CD4-positive, alpha-beta T cell (primary cell): Measurements from ENCODE around the gene CYP2A7. TPM values are rescaled to one million over a fixed set of nuclear protein-coding genes. Genes with fewer than 3 reads are reported as not detected.
"Not testable (repeated sequence)": the region's sequence is repeated elsewhere in the genome, so short reads cannot be mapped to it uniquely, and the experiment has no call there.

Experiments used
- ATAC-seq: fragments of 200-7000 bp; cut with Tn5 transposase; one replicate; pipeline ENCODE4 v1.10.0; 2022; ENCODE audit warnings: mild to moderate bottlenecking; ENCODE audit not compliant: poor library complexity
- CTCF ChIA-PET: fragments of 350-600 bp; sonication (Branson Sonifier 250); formaldehyde crosslinking; loops from one replicate; lab custom pipeline; 2021; ENCODE audit warnings: antibody characterized with exemption, inconsistent platforms; lab: Charles Lee
- POLR2A ChIA-PET: fragments of 350-600 bp; sonication (Branson Sonifier 250); formaldehyde crosslinking; loops from one replicate; lab custom pipeline; 2021; ENCODE audit warnings: antibody characterized with exemption, inconsistent platforms; lab: Charles Lee
- DNase-seq, 14 experiments: peaks; one replicate each; pipeline ENCODE4 v3.0.0-alpha.2; 2013 to 2020; ENCODE audit warnings: mixed read lengths in 2 of 14
- H3K27ac ChIP-seq, 2 donors: one replicate each; pipeline versions ENCODE4 v1.5.1 to v1.7.0; 2013; ENCODE audit warnings: low read length in 2 of 2, low read depth in 1 of 2, mild to moderate bottlenecking in 1 of 2
- H3K27me3 ChIP-seq, 2 experiments: 1 replicate in 1 of 2; 2 replicates in 1 of 2; pipeline versions ENCODE4 v1.6.1 to v1.7.0; 2013; ENCODE audit warnings: low read length in 2 of 2, control low read depth in 1 of 2, mild to moderate bottlenecking in 1 of 2, moderate library complexity in 1 of 2; ENCODE audit not compliant: insufficient read depth in 2 of 2, control insufficient read depth in 1 of 2
- H3K36me3 ChIP-seq: one replicate; pipeline ENCODE4 v1.6.1; 2013; ENCODE audit warnings: low read length, control low read depth; ENCODE audit not compliant: insufficient read depth
- H3K4me1 ChIP-seq: one replicate; pipeline ENCODE4 v1.6.1; 2013; ENCODE audit warnings: low read length, control low read depth; ENCODE audit not compliant: insufficient read depth
- H3K4me3 ChIP-seq: one replicate; pipeline ENCODE4 v1.5.1; 2013; ENCODE audit warnings: mild to moderate bottlenecking, low read length, moderate library complexity
- H3K9me3 ChIP-seq, 2 experiments: 1 replicate in 1 of 2; 2 replicates in 1 of 2; pipeline versions ENCODE4 v1.6.1 to v1.7.0; 2013; ENCODE audit warnings: low read length in 2 of 2, mild to moderate bottlenecking in 2 of 2, control low read depth in 1 of 2, moderate library complexity in 1 of 2; ENCODE audit not compliant: control insufficient read depth in 1 of 2, insufficient read depth in 1 of 2
- H3K27ac Mint-ChIP-seq: one replicate; pipeline ENCODE4 v1.8.0; 2020; ENCODE audit warnings: mixed read lengths
- H3K27me3 Mint-ChIP-seq: one replicate; pipeline ENCODE4 v1.8.0; 2021; ENCODE audit warnings: mixed read lengths
- H3K36me3 Mint-ChIP-seq: one replicate; pipeline ENCODE4 v1.8.0; 2021; ENCODE audit warnings: low read depth, mixed read lengths
- H3K4me1 Mint-ChIP-seq: one replicate; pipeline ENCODE4 v1.8.0; 2021; ENCODE audit warnings: low read depth, mixed read lengths
- H3K4me3 Mint-ChIP-seq: one replicate; pipeline ENCODE4 v1.8.0; 2020; ENCODE audit warnings: mild to moderate bottlenecking, mixed read lengths
- H3K9me3 Mint-ChIP-seq: one replicate; pipeline ENCODE4 v1.8.0; 2020; ENCODE audit warnings: mixed read lengths
- intact Hi-C, 2 experiments: fragments of 100-400 bp; cut with DNase I in 1 of 2; cut with micrococcal nuclease in 1 of 2; formaldehyde crosslinking; loops; one replicate each; pipeline versions ENCODE4 v1.15.1 to v1.9.0; 2023 to 2025; cut with DNase I, micrococcal nuclease
- total RNA-seq, 174 experiments: library from RNA in 2 of 174; stranded (reverse) in 2 of 174; gene quantifications; one replicate each; pipeline ENCODE4 v1.2.3 and lab custom pipeline; 2021 to 2026
- TF ChIP-seq, protein P1 (sequence below): fragments of 200-600 bp; IDR thresholded peaks from one replicate; pipeline ENCODE4 v1.8.0; 2022; ENCODE audit warnings: antibody characterized with exemption, mild to moderate bottlenecking

CYP2A7 gene
- total RNA-seq, 2 experiments from 2014 or later, result not detected

GRCh38 chr19:40927567-40927966 is 45.5 kb upstream of the CYP2A7 start:
- Mint-ChIP-seq H3K36me3 (no peaks in the 10 kb centered on the region), H3K9me3 (no peaks in the 10 kb centered on the region), H3K27ac (no peak overlapping the region), H3K4me1 (no peaks in the 10 kb centered on the region), H3K27me3 (peaks cover 21% of the 10 kb centered on the region), H3K4me3 (no peak overlapping the region)
- Histone ChIP-seq H3K36me3 (no peaks in the 10 kb centered on the region), H3K27ac (no peak overlapping the region), H3K27me3 (peaks cover 3 to 5% of the 10 kb centered on the region in 2 experiments), H3K9me3 (no peaks in the 10 kb centered on the region), H3K4me3 (no peak overlapping the region), H3K4me1 (no peaks in the 10 kb centered on the region)
- POLR2A ChIA-PET, result no interaction called here
- no peak for ATAC-seq
- CTCF ChIA-PET, result no interaction called here
- DNase-seq, result no peak
- intact Hi-C loops, result no loop called here
- TF ChIP-seq, protein P1, sequence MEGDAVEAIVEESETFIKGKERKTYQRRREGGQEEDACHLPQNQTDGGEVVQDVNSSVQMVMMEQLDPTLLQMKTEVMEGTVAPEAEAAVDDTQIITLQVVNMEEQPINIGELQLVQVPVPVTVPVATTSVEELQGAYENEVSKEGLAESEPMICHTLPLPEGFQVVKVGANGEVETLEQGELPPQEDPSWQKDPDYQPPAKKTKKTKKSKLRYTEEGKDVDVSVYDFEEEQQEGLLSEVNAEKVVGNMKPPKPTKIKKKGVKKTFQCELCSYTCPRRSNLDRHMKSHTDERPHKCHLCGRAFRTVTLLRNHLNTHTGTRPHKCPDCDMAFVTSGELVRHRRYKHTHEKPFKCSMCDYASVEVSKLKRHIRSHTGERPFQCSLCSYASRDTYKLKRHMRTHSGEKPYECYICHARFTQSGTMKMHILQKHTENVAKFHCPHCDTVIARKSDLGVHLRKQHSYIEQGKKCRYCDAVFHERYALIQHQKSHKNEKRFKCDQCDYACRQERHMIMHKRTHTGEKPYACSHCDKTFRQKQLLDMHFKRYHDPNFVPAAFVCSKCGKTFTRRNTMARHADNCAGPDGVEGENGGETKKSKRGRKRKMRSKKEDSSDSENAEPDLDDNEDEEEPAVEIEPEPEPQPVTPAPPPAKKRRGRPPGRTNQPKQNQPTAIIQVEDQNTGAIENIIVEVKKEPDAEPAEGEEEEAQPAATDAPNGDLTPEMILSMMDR, result no peak

DNA sequence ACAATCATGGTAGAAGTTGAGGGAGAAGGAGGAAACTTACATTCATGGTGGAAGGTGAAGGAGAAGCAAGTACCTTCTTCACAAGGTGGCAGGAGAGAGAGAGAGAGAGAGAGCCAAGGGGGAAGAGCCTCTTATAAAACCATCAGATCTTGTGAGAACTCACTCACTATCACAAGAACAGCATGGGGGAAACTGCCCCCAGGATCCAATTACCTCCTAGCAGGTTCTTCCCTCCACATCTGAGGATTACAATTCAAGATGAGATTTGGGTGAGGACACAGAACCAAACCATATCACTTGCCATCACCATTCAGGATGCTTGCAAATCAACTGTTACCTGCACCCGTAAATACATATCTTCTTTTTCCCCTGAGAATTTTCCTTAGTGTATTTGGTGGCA is 44.2 kb upstream of the CYP2A7 start:
- H3K27ac Mint-ChIP-seq, DNase-seq, H3K4me1 ChIP-seq, H3K9me3 Mint-ChIP-seq, ATAC-seq, H3K36me3 Mint-ChIP-seq, POLR2A ChIA-PET, intact Hi-C loops, H3K36me3 ChIP-seq, H3K4me3 ChIP-seq, H3K9me3 ChIP-seq, H3K27me3 ChIP-seq, H3K4me1 Mint-ChIP-seq, CTCF ChIA-PET, H3K4me3 Mint-ChIP-seq, H3K27ac ChIP-seq: not testable (repeated sequence)
- peaks cover 20% of the 10 kb centered on the region for H3K27me3 Mint-ChIP-seq

DNA sequence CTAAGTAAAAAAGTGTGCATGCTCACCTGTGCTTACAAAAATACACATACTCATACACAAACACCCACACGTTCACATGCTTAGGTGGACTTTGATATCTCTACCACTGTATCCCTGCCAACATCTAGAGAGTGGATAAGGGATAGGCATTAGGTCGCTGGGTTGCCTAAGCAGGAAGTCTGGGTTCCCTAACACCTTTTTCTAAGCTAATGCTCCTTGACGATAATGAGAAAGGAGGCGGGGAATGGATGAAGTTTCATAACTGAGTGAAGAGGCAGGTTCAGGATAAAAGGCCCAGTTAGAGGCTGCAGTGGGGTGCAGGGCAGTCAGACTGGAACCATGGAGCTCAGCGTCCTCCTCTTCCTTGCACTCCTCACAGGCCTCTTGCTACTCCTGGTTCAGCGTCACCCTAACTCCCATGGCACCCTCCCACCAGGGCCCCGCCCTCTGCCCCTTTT is 41.9 kb upstream of the CYP2A7 start:
- TF ChIP-seq, protein P1, result no peak
- H3K4me1 ChIP-seq, result no peaks in the 10 kb centered on the region
- no peak overlapping the region for H3K27ac ChIP-seq
- Mint-ChIP-seq H3K27me3 (peaks cover 9% of the 10 kb centered on the region), H3K27ac (no peak overlapping the region), H3K4me3 (no peak overlapping the region), H3K4me1 (no peaks in the 10 kb centered on the region), H3K9me3 (peaks cover 7% of the 10 kb centered on the region), H3K36me3 (no peaks in the 10 kb centered on the region)
- H3K4me3 ChIP-seq, result no peak overlapping the region
- ChIA-PET CTCF (no interaction called here), POLR2A (no interaction called here)
- intact Hi-C loops, result no loop called here
- H3K9me3 ChIP-seq, result peaks cover 5 to 6% of the 10 kb centered on the region in 2 experiments
- H3K36me3 ChIP-seq, result no peaks in the 10 kb centered on the region
- H3K27me3 ChIP-seq, result peaks cover 0 to 2% of the 10 kb centered on the region in 2 experiments
- no peak for DNase-seq
- ATAC-seq, result no peak

DNA sequence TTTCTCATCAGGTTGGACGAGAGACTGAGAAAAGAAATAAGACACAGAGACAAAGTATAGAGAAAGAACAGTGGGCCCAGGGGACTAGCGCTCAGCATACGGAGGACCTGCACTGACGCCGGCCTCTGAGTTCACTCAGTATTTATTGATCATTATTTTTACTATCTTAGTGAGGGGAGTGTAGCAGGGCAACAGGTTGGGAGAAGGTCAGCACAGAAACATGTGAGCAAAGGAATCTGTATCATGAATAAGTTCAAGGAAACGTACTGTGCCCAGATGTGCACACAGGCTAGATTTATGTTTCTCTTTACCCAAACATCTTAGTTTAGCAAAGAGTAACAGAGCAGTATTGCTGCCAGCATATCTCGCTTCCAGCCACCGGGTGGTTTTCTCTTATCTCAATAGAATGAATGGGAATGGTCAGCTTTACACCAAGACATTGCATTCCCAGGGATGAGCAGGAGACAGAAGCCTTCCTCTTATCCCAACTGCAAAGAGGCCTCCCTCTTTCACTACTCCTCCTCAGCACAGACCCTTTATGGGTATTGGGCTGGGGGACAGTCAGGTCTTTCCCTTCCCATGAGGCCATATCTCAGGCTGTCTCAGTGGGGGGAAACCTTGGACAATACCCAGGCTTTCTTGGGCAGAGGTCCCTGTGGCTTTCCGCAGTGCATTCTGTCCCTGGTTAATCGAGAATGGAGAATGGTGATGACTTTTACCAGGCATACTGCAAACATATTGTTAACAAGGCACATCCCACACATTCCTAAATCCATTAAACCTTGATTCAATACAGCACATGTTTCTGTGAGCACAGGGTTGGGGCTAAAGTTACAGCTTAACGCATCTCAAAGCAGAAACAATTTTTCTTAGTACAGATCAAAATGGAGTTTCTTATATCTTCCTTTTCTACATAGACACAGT is 40.5 kb upstream of the CYP2A7 start:
- H3K4me1 Mint-ChIP-seq, H3K4me3 ChIP-seq, CTCF ChIA-PET, H3K4me1 ChIP-seq, intact Hi-C loops, H3K27me3 Mint-ChIP-seq, POLR2A ChIA-PET, H3K27ac ChIP-seq, H3K9me3 Mint-ChIP-seq, H3K27ac Mint-ChIP-seq, H3K27me3 ChIP-seq, H3K36me3 Mint-ChIP-seq, H3K4me3 Mint-ChIP-seq, H3K36me3 ChIP-seq, DNase-seq, H3K9me3 ChIP-seq, ATAC-seq: not testable (repeated sequence)
